GM13977 (cell line): ENCODE measurements around the gene DR1.
"Not testable (repeated sequence)": the region's sequence is repeated elsewhere in the genome, so short reads cannot be mapped to it uniquely, and the experiment has no call there.

ENCODE experiments used
- DNase-seq: peaks from one replicate; pipeline ENCODE4 v3.0.0; 2012; ENCODE audit warnings: low spot score
- CTCF ChIP-seq: IDR thresholded peaks from 2 replicates; pipeline ENCODE4 v1.5.1; 2012; ENCODE audit warnings: mild to moderate bottlenecking, control low read depth; ENCODE audit not compliant: insufficient read depth; ENCODE audit errors: extremely low read depth, missing control alignments
- in situ Hi-C: fragments of 300-500 bp; cut with MboI; formaldehyde crosslinking; loops from one replicate; pipeline ENCODE4 v1.12.0; 2022; ENCODE audit warnings: low sequenced_read_pairs, low pct_unique_long_range_greater_than_20kb, mixed read lengths, inconsistent platforms; ENCODE audit not compliant: unreplicated experiment

Gene DR1

GRCh38 chr1:93347334-93347899, 1.7 kb downstream of the DR1 start:
- DNase-seq: no peak
- in situ Hi-C loops: no loop called here
- no peak for TF ChIP-seq CTCF

- DNase-seq: no peak
- in situ Hi-C loops: no loop called here
- TF ChIP-seq CTCF: no peak
Measured at GRCh38 chr1:93348104-93348728, 2.5 kb downstream of the DR1 start.

GRCh38 chr1:93349231-93350135, 3.8 kb downstream of the DR1 start:
- in situ Hi-C loops: no loop called here
- DNase-seq: no peak
- TF ChIP-seq CTCF: no peak

GRCh38 chr1:93350322-93350721, 4.6 kb downstream of the DR1 start:
- no peak for DNase-seq
- in situ Hi-C loops: no loop called here
- TF ChIP-seq CTCF: no peak

- in situ Hi-C loops: no loop called here
- no peak for TF ChIP-seq CTCF
Measured at GRCh38 chr1:93350875-93351274, 5.2 kb downstream of the DR1 start.

GRCh38 chr1:93351346-93351745, 5.6 kb downstream of the DR1 start:
- DNase-seq, in situ Hi-C loops: not testable (repeated sequence)

More at GRCh38 chr1:93350875-93351274, 5.2 kb downstream of the DR1 start:
- no peak for DNase-seq

- in situ Hi-C loops: no loop called here
- TF ChIP-seq CTCF: no peak
- DNase-seq: no peak
Measured at GRCh38 chr1:93352376-93352775, 6.7 kb downstream of the DR1 start.
